Measurements from ENCODE around the gene RNF227. TPM values are rescaled to one million over a fixed set of nuclear protein-coding genes. Genes with fewer than 3 reads are reported as not detected.
"Not testable (repeated sequence)": the region's sequence is repeated elsewhere in the genome, so short reads cannot be mapped to it uniquely, and the experiment has no call there.

The RNF227 gene
- total RNA-seq (2014; rRNA removed; shearing (Covaris generic)) = 1.5 and 1.8 TPM in 2 replicates

DNA sequence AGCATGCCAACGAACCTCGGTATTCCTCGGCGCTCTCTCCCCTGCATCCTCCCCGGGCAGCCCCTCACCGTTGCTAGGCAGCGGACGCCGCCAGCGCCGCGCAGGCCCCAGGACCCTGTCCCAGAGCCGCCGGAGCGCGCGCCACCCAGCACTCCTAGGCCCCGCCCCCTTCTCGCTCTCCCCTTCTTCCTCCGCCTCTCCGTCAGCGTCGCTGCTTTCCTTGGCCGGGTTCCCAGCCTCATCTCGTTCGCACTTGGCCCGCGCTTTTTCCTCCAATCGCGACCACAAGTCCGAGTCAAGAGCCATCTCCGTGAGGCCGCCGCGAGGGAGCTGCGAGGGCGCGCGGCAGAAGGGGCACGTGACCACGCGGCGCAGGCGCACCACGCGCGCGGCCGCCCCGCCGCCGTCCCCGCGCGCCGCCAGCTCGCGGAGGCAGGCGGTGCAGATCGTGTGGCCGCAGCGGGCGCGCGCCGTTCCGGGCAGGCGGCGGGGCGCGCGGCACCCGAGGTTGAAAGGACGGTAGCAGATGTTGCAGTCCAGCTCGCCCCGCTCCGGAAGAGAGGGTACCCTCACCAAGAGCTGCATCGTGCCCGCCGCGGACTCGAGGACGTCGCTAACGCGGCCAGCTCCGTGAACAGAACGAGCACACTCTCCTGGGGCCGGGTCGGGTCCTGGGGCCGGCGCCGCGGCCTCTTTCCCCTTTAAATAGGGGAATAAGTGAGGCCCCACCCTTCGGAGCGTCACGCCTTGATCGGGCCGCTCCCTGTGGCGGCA, at the start of gene RNF227:
Gene RNF227 (minus strand): TSS at position 679 of the 774 bp plus-strand sequence. CDS start 94 bp downstream, at position 585.
- DNase-seq (ENCODE audit: low spot score) = peak; percentile 92

DNA sequence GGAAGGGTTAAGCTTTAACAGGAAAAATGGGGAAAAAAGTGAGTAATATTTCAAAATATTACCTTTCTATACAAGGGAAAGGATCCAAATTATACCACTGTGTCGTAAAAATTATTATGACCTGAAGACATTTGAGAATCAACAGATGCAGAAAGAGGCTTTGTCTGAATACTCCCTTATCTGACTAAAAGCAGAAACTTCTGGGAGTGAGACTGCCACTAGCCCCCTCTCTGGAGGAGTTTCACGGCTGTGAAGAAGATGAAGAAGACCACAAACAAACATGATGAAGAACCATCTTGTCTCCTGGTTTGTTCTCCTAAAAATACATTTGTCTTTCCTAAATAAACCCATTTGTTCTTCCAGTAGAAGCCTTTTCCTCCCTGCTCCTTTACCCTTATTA, 45.3 kb upstream of the RNF227 start:
- no peak for DNase-seq (ENCODE audit: low spot score)

DNA sequence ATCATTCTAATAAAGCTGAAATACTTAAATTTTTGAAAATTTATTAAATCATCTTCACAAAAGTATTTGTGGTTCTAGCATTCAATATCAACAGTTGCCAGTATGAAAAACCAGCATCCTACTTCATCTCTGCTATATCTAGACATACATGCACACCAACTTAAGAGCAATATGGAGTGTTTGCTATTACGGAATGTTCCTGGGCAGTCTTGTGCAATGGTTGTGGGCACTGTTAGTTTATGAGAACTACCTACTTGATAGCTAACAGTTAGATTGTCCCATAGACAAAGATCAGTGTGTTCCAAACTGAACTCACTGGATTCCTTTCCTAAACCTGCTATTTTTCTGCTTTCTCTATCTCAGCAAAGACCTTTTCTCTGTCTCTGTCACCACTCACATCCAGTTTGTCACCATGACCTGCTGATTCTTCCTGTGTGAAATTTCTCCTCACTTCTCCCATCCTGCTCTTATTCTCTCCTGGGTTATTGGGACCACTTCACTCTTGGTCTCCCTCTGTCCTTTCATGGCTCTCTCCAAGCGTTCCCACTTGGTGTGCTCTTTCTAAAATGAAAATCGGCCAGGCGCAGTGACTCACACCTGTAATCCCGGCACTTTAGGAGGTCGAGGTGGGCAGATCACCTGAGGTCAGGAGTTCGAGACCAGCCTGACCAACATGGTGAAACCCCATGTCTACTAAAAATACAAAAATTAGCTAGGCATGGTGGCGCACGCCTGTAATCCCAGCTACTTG, 43.6 kb upstream of the RNF227 start:
- no peak for DNase-seq (ENCODE audit: low spot score)

DNA sequence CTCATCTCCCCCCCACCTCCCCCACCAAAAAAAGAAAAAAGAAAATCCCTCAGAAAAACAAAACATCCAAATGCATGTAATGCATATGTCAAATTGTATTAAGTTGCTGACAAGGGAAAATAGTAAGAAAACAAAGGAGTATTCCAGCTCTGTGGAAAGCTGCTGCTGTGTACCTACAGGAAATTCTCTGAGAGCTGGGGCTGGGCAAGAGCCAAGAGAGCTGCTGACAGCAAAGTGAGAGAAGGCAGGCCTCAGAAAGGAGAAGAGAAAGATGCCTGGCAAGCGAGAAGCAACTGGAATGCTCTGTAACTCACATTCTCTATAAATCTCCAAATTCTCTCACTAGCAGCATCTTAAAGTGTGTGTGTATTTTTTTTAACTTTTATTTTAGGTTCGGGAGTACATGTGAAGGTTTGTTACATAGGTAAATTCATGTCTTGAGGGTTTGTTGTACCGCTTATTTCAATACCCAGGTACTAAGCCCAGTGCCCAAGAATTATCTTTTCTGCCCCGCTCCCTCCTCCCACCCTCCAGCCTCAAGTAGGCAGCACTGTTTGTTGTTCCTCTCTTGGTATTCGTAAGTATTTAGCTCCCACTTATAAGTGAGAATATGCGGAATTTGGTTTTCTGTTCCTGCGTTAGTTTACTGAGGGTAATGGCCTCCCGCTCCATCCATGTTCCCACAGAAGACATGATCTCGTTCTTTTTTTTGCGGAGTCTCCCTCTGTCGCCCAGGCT, 40.3 kb upstream of the RNF227 start:
- no peak for DNase-seq (ENCODE audit: low spot score)

DNA sequence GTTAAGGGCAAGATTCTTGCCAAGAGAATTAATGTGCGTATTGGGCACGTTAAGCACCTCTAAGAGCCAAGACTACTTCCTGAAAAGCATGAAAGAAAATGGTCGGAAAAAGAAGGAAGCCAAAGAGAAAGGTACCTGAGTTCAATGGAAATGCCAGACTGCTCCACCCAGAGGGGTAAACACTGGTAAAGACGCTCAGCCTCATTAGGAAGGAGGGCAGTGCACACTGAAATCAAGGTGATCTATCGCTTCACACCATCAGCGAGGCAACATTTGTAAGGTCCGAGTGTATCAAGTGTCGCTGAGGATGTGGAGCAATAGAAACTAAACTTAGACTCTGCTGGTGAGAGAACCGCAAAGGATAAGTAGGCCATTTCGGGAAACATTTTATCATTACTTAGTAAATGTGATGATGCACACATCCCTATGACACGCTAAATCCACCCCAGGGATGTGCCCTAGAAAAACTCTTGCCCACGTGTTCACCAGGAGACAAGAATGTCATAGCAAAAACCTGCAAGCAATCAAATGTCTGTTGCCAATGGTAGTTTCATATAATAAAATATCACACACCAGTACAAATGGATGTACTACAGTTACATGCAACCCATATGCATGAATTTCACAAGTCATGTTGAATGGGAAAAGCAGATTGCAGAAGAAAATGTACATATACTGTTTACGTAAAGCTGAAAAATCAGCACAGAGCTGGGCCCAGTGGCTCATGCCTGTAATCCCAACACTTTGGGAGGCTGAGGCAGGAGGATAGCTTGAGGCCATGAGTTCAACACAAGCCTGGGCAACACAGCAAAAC, 39.5 kb upstream of the RNF227 start:
- no peak for DNase-seq (ENCODE audit: low spot score)

DNA sequence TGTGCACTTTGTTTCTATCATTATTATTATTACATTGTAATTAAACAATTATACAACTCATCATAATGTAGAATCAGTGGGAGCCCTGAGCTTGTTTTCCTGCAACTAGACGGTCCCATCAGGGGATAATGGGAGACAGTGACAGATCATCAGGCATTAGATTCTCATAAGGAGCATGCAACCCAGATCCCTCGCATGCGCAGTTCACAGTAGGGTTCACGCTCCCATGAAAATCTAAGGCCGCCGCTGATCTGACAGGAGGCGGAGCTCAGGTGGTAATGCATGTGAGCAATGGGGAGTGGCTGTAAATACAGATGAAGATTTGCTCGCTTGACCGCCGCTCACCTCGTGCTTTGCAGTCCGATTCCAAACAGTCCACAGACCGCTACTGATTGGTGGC, 37.2 kb upstream of the RNF227 start:
- DNase-seq (ENCODE audit: low spot score) = not testable (repeated sequence)

DNA sequence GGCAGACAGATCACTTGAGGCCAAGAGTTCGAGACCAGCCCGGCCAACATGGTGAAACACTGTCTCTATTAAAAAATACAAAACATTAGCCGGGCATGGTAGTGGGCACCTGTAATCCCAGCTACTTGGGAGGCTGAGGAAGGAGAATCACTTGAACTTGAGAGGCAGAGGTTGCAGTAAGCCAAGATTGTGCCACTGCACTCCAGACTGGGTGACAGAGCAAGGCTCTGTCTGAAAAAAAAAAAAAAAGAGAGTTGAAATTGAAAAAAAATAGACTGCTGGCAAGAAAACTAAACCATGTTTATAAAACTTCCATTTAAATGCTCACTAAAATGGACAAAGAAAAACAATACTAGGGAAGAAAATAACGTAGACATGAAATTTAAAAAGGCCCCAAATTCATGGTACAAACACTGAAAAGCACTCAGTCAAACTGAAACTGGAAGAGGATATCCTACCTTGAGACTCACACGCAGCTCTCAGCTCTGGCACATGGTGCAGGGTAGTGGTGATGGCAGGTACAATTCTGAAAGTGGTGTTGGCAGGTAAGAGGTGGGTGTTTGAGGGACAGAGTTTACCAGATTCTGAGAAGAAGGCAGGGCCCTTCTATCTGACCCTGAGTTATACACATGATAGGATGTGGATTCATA, 35.2 kb upstream of the RNF227 start:
- DNase-seq (ENCODE audit: low spot score) = no peak

DNA sequence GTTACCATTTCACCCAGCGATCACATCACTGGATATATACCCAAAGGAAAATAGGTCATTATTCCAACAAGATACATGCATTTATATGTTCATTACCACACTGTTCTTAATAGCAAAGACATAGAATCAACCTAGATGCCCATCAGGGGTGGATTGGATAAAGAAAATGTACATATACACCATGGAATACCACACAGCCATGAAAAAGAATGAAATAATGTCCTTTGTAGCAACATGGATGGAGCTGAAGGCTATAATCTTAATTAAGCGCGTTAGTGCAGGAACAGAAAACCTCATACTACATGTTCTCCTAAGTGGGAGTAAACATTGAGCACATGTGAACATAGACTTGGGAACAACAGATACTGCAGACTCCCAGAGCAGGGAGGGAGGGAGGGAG, 34.5 kb upstream of the RNF227 start:
- no peak for DNase-seq (ENCODE audit: low spot score)

DNA sequence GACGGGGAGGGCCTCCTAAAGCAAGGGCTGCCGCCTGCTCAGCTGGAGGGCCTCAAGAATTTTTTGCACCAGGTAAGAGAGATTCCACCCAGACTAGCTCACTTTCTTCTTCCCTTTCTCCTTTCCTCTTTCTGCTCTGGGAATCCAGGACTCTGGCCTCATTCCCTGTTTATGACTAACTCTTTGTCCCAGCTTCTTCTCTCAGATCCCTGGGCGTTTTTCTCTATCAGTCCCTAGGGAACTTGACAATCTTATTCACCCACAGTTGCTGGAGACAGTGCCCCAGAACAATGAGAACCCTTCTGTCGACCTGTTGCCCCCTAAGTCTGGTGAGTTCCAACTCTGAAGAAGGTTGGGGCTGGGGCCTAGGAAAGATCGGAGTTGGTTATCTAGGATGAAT, 31.6 kb upstream of the RNF227 start:
- no peak for DNase-seq (ENCODE audit: low spot score)

DNA sequence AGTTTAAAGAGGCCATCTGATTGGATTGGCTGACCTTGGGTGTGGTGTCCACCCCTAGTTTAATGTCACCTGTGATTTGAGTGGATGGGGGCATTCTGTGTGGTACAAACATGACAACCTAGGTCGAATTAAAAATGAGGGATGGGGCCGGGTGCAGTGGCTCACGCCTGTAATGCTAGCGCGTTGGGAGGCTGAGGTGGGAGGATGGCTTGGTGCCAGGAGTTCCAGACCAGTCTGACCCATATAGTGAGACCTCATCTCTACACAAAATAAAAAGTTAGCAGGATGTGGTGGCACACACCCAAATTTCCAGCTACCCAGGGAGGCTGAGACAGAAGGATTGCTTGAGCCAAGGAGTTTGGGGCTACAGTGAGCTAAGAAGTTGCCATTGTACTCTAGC, 30.4 kb upstream of the RNF227 start:
- DNase-seq (ENCODE audit: low spot score) = no peak

DNA sequence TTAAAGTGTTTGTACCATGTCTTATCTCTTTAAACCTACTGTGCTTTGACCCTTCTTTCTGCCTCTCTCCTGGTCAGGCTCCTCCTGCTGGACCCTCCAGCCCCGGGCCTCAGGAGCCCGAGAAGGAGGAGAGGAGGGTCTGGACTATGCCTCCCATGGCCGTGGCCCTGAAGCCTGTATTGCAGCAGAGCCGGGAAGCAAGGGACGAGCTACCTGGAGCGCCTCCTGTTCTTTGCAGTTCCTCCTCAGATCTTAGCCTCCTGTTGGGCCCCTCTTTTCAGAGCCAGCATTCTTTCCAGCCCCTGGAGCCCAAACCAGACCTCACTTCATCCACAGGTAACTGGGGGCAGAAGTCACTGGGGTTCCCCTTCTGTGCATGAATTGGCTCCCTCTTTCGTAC, 29.6 kb upstream of the RNF227 start:
- DNase-seq (ENCODE audit: low spot score) = no peak

DNA sequence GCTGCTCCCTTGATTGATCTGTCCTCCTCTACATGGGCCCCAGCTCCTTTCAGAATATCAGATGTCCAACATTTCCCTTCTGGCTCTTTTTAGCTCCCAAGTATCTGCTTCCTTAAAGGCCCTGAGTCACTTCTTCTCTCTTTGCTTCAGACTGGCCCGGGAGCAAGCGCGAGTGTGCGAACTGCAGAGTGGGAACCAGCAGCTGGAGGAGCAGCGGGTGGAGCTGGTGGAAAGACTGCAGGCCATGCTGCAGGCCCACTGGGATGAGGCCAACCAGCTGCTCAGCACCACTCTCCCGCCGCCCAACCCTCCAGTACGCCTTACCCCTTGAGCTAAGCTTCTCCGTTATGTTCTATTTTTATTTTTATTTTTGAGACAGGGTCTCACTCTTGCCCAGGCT, 28.2 kb upstream of the RNF227 start:
- DNase-seq (ENCODE audit: low spot score) = no peak

DNA sequence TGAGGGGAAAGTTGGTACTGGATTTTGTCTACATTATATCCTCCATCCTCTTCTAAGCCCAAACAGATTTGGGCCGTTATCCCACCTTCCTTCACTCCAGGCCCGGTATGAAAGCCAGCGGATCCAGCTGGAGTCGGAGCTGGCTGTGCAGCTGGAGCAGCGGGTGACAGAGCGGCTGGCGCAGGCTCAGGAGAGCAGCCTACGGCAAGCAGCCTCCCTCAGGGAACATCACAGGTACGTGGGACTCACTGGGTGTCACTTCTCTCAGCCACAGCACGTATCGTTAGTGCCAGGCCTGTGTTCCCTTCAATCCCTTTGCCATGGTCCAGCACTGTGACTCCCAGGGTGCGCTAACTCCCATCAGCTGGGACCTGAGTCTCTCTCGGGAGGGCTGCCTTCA, 27.2 kb upstream of the RNF227 start:
- no peak for DNase-seq (ENCODE audit: low spot score)

DNA sequence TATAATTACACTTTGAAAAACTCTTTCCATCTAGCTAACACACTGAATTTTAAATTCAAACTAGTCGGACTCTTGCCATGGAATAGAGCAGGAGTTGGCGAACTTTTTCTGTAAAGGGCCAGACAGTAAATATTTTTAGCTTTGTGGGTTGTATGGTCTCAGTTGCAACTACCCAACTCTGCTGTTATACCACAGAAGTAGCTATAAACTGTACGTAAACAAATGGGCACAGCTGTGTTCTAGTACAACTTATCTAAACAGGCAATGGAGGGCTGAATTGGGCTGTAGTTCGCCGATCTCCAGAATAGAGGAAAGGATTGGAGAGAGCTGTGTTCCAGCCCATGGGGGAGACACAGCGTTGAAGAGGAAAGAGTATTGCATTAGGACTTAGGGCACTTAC, 24.7 kb upstream of the RNF227 start:
- no peak for DNase-seq (ENCODE audit: low spot score)

DNA sequence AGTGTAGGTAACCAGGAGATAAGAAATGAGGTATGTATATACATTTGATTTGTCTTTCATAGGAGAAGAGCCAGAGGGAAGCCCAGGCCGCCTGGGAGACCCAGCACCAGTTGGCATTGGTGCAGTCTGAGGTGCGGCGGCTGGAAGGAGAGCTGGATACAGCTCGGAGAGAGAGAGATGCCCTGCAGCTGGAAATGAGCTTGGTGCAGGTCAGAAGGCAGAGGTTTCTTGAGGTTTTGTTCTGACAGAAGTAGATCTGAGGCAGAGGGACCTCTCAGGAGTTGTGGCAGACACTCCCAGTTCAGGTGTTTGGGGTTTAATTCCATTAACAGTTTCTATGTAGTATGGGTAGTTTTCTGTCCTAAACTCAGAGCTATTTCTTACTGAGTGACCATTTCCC, 23.9 kb upstream of the RNF227 start:
- no peak for DNase-seq (ENCODE audit: low spot score)

DNA sequence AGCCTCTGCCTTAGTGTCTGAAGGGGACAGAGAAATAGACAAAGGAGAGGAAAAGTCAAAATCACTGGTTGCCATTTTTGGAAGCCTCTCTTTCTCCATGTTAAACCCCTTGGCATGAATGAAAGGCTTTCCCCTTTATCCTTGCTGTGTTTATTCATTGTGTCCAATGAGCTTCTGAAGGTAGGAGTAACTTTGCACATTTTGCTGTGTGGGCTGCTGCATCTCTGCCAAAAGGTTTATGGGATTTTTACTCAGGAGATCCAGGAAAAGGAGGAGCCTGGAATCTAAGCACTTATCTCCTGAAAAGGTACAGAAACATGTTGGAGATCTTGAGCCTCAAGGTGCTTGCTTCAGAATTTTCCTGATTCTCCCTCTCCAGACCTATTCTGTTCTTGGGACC, 19.8 kb upstream of the RNF227 start:
- DNase-seq (ENCODE audit: low spot score) = no peak

DNA sequence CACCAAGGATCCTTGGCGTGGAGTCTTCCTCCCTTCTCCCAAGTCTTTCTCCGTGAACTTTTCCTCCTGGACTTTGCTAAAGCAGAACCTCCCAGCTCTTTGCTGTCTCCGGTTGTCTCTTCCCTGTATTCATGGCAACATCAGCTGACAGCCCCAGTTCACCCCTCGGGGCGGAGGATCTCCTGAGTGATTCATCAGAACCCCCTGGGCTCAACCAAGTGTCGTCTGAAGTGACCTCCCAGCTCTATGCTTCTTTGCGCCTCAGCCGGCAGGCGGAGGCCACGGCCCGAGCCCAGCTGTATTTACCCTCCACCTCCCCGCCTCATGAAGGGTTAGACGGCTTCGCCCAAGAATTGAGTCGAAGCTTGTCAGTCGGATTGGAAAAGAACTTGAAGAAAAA, 16.9 kb upstream of the RNF227 start:
- peak; percentile 71 for DNase-seq (ENCODE audit: low spot score)

DNA sequence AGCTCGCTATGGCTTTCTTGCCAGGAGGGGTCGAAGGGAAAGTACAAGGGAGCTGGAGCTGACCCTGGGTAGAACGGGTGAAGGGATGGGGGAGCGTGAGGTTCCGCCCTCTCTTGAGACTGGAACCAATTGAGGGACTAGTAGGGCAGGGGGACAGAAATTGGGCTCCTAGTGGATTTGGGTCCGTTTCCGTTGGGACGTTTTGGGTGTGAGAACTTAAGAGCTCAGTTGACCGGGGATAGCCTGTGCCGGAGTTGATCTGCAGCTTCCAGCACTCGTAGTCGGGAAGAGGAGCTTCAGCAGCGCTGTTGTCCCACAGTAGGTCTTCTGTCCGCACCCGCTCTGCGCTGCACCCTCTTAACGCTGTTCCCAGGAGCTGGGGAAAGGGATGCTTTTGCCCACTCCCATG, 16.4 kb upstream of the RNF227 start:
- peak; percentile 37 for DNase-seq (ENCODE audit: low spot score)

DNA sequence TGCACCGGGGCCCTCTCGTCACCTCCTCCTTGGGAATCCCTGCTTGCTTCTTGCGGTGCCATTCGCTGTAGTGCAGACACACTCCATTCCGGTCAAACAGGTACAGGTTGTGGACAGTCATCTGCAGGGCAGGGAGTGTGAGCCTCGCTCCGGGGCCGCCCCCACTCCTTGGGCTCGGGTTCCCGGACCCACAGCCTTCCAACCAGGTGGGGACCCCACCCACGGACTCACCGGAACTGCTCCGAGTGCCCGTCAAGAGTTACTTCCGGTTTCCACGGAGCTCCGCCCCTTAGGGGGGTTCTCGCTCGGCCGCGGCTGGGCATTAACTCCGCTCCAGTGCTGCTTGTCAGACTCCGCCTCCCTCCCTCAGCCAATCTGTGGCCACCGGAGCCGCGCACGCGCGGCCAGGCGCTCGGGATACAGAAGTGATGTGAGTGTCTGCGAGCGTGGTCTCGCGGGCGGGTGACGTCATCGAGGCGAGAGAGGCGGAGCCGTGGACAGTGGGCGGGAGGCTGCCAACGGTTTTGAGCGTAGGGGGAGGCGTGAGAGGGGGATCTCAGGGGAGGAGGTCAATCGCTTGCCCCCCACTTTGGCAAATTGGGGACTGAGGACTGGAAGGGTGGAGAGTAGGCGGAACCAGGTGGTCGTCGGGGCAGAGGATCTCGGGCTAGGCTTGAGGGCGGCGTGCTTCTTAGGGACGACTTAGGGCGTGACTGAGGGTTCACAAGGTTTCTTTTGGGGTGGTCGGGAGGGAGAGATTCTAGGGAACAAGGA, 15.8 kb upstream of the RNF227 start, which contains the start of the genes CNTROB and TRAPPC1:
Gene CNTROB (plus strand): TSS at position 498 of the 774 bp plus-strand sequence. CDS start 874 bp downstream, outside the sequence.
Gene TRAPPC1 (minus strand): TSS at position 238 of the 774 bp plus-strand sequence. CDS start 117 bp downstream, at position 121.
- DNase-seq (ENCODE audit: low spot score) = peak; percentile 98
